Panc1 (cell line): Measurements from ENCODE around the gene MYO5B. TPM values are rescaled to one million over a fixed set of nuclear protein-coding genes. Genes with fewer than 3 reads are reported as not detected.

Source experiments
- ATAC-seq: fragments of 200-7000 bp; cut with Tn5 transposase; 2 replicates; pipeline ENCODE4 v1.9.1; 2020; ENCODE audit warnings: mild to moderate bottlenecking, moderate library complexity
- BruUV-seq: library from RNA; stranded (reverse); fragments of 400-500 nt; replicated peaks from 2 replicates; lab custom pipeline; 2021; lab: Mats Ljungman, UMichigan
- CTCF ChIA-PET: fragments of 300-600 bp; sonication (Branson Sonifier 250); formaldehyde crosslinking; loops from one replicate; lab custom pipeline; 2022; ENCODE audit warnings: antibody characterized with exemption; lab: Charles Lee
- POLR2A ChIA-PET: fragments of 300-600 bp; sonication (Branson Sonifier 250); formaldehyde crosslinking; loops from one replicate; lab custom pipeline; 2022; ENCODE audit warnings: antibody characterized with exemption; lab: Charles Lee
- DNase-seq: peaks from one replicate; pipeline ENCODE4 v3.0.0-alpha.2; 2010; ENCODE audit warnings: low read depth, low spot score
- H3K27ac ChIP-seq: 2 replicates; pipeline ENCODE4 v1.5.1; 2011; ENCODE audit warnings: mild to moderate bottlenecking, low read length, inconsistent platforms
- H3K27me3 ChIP-seq: fragments of 200-500 bp; sonication (Bioruptor generic); 2 replicates; pipeline ENCODE4 v1.6.0; 2014; ENCODE audit warnings: low read length, inconsistent platforms; ENCODE audit not compliant: control insufficient read depth, insufficient read depth
- H3K36me3 ChIP-seq: fragments of 200-500 bp; sonication (Bioruptor generic); 2 replicates; pipeline ENCODE4 v1.5.1; 2014; ENCODE audit warnings: inconsistent platforms, mild to moderate bottlenecking, low read length, moderate library complexity; ENCODE audit not compliant: control insufficient read depth, insufficient read depth
- H3K4me1 ChIP-seq: 2 replicates; pipeline ENCODE4 v1.5.1; 2011; ENCODE audit warnings: inconsistent platforms, mild to moderate bottlenecking, low read length, moderate library complexity; ENCODE audit not compliant: control insufficient read depth, insufficient read depth
- H3K4me3 ChIP-seq, 2 experiments: 2 replicates each; pipeline ENCODE4 v1.5.1; 2011 to 2012; ENCODE audit warnings: low read depth in 2 of 2, low read length in 2 of 2, mild to moderate bottlenecking in 2 of 2, inconsistent platforms in 1 of 2, moderate library complexity in 1 of 2
- H3K9me3 ChIP-seq: fragments of 200-500 bp; sonication (Bioruptor generic); 2 replicates; pipeline ENCODE4 v1.5.1; 2014; ENCODE audit warnings: low read depth, mild to moderate bottlenecking, inconsistent platforms, low read length, moderate library complexity; ENCODE audit not compliant: control insufficient read depth, insufficient read depth
- CTCF ChIP-seq: fragments of 450-650 bp; IDR thresholded peaks from 2 replicates; pipeline ENCODE4 v1.5.1; 2017; ENCODE audit warnings: mild to moderate bottlenecking
- POLR2AphosphoS5 ChIP-seq: IDR thresholded peaks from 2 replicates; pipeline ENCODE4 v1.6.1; 2012; ENCODE audit warnings: mild to moderate bottlenecking, low read depth, low read length, moderate library complexity
- REST ChIP-seq, 2 experiments: IDR thresholded peaks; 2 replicates each; pipeline ENCODE4 v1.6.1; 2011 to 2012; ENCODE audit warnings: low read depth in 2 of 2, control low read depth in 1 of 2, low read length in 1 of 2, mild to moderate bottlenecking in 1 of 2, moderate library complexity in 1 of 2; ENCODE audit not compliant: insufficient read depth in 1 of 2
- SIN3A ChIP-seq: IDR thresholded peaks from 2 replicates; pipeline ENCODE4 v1.6.1; 2012; ENCODE audit warnings: low read depth, mild to moderate bottlenecking, low read length, moderate library complexity, borderline replicate concordance; ENCODE audit not compliant: insufficient read depth
- TCF7L2 ChIP-seq: IDR thresholded peaks from 2 replicates; pipeline ENCODE4 v1.6.1; 2011; ENCODE audit warnings: mild to moderate bottlenecking, low read depth, low read length, inconsistent platforms
- in situ Hi-C: cut with HindIII; loops from 2 replicates; pipeline ENCODE4 v1.10.0; 2016; ENCODE audit warnings: low sequenced_read_pairs, low pct_unique_long_range_greater_than_20kb
- intact Hi-C: fragments of 100-400 bp; cut with micrococcal nuclease; formaldehyde crosslinking; loops from one replicate; pipeline ENCODE4 v1.10.0; 2022; ENCODE audit not compliant: unreplicated experiment
- total RNA-seq: library from RNA; stranded (reverse); gene quantifications from one replicate; pipeline ENCODE4 v1.2.1, GENCODE V29; 2021; ENCODE audit not compliant: unreplicated experiment

The MYO5B gene
- total RNA-seq, 1 experiment from 2014 or later, result 0.31 TPM

- no peaks in the 10 kb centered on the region for H3K4me1 ChIP-seq
- no peak overlapping the region for H3K4me3 ChIP-seq
- H3K36me3 ChIP-seq, result no peaks in the 10 kb centered on the region
- no peaks in the 10 kb centered on the region; the same call in 1 of the 2 replicates for H3K27me3 ChIP-seq
- CTCF ChIA-PET, result no interaction called here
- no peak overlapping the region for H3K27ac ChIP-seq
- BruUV-seq, result no TSS peak
- ATAC-seq (no peak), DNase-seq (no peak)
- in situ Hi-C loops, result no loop called here
- H3K9me3 ChIP-seq, result no peaks in the 10 kb centered on the region
- TF ChIP-seq SIN3A, result no peak
- no peak for TF ChIP-seq REST (IDR thresholded peaks at IDR 0.05; ENCODE audit: insufficient read depth in 1 of 2, low read depth in 2 of 2, low read length in 1 of 2)
- no peak for TF ChIP-seq CTCF
- no peak for TF ChIP-seq POLR2AphosphoS5
- TF ChIP-seq TCF7L2, result no peak
- POLR2A ChIA-PET, result no interaction called here
- intact Hi-C loops, result no loop called here
These were observed 228.9 kb downstream of the MYO5B start for GRCh38 chr18:49966090-49966489.

DNA sequence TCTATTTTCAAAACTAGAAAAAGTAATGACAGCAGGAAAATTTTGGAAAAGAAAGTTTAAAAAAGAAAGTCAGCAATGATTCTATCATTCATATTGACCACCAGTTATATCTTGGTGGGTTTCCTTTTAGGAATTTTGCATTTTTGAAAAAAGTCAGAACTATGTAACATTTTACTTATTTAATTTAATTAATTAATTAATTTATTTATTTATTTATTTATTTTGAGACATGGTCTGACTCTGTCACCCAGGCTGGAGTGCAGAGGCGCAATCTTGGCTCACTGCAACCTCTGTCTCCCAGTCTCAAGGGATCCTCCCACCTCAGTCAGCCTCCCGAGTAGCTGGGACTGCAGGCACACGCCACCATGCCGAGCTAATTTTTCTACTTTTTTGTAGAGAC is 231.7 kb downstream of the MYO5B start:
- no peak for TF ChIP-seq POLR2AphosphoS5
- no peak for TF ChIP-seq TCF7L2
- intact Hi-C loops, result no loop called here
- Histone ChIP-seq H3K27ac (no peak overlapping the region), H3K4me3 (no peak overlapping the region), H3K36me3 (no peaks in the 10 kb centered on the region), H3K9me3 (no peaks in the 10 kb centered on the region), H3K27me3 (no peaks in the 10 kb centered on the region; the same call in 1 of the 2 replicates), H3K4me1 (no peaks in the 10 kb centered on the region)
- POLR2A ChIA-PET, result no interaction called here
- CTCF ChIA-PET, result no interaction called here
- DNase-seq, result no peak
- in situ Hi-C loops, result no loop called here
- BruUV-seq, result no TSS peak
- ATAC-seq, result no peak

DNA sequence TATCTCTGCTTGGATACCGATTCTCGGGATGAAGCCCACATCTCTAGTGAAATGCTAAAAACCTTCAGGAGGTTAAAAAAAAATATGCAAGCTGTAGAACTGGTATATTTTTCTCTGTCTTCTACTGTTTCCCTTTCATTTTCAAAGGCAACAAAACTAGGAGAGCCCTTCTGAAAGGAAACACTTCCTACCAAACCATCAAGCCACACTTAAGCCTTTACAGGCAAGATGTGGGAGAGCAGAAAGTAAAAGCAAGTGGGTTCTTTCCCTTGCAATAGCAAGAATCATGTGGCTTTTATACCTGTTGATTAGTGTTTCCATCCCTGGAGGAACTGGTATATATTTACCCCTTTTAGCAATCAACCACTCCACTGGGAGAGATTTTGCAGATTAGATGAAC is 233.7 kb downstream of the MYO5B start:
- no peaks in the 10 kb centered on the region for H3K36me3 ChIP-seq
- CTCF ChIA-PET, result no interaction called here
- intact Hi-C loops (no loop called here), in situ Hi-C loops (no loop called here)
- H3K4me1 ChIP-seq, result no peaks in the 10 kb centered on the region
- no peak for TF ChIP-seq POLR2AphosphoS5
- no peak for TF ChIP-seq SIN3A
- no peak for TF ChIP-seq CTCF
- no peak for TF ChIP-seq REST (IDR thresholded peaks at IDR 0.05; ENCODE audit: insufficient read depth in 1 of 2, low read depth in 2 of 2, low read length in 1 of 2)
- TF ChIP-seq TCF7L2, result no peak
- POLR2A ChIA-PET, result no interaction called here
- H3K27me3 ChIP-seq, result no peaks in the 10 kb centered on the region
- ATAC-seq (no peak), DNase-seq (no peak)
- no peak overlapping the region for H3K4me3 ChIP-seq
- H3K9me3 ChIP-seq, result no peaks in the 10 kb centered on the region
- no TSS peak for BruUV-seq
- H3K27ac ChIP-seq, result no peak overlapping the region
